ENCODE results near the gene SARM1.

Gene SARM1

GRCh38 chr17:28342313-28342712, 29.2 kb upstream of the SARM1 start:
- no peak for DNase-seq

- no peak for DNase-seq
Measured at GRCh38 chr17:28343491-28343932, 28.0 kb upstream of the SARM1 start.

GRCh38 chr17:28344011-28344410, 27.5 kb upstream of the SARM1 start:
- peak in 1 of 2 experiments; percentile 44 for DNase-seq

- no peak for DNase-seq
Measured at GRCh38 chr17:28344435-28344901, 27.0 kb upstream of the SARM1 start.

- peak in 1 of 2 experiments; percentile 13 for DNase-seq
Measured at GRCh38 chr17:28345419-28346198, 25.9 kb upstream of the SARM1 start.

- DNase-seq, result no peak
Measured at GRCh38 chr17:28346199-28346580, 25.3 kb upstream of the SARM1 start.

GRCh38 chr17:28346746-28347246, 24.7 kb upstream of the SARM1 start:
- DNase-seq, result no peak

GRCh38 chr17:28347261-28347891, 24.1 kb upstream of the SARM1 start:
- no peak for DNase-seq

GRCh38 chr17:28348979-28349378, 22.5 kb upstream of the SARM1 start:
- DNase-seq, result no peak

GRCh38 chr17:28350271-28350670, 21.2 kb upstream of the SARM1 start:
- no peak for DNase-seq

GRCh38 chr17:28357061-28357900, 14.2 kb upstream of the SARM1 start, which contains the start of gene POLDIP2:
Gene POLDIP2, minus strand, starts transcription at chr17:28357527. Its CDS starts 79 bp downstream, at chr17:28357448.
- DNase-seq, result peak; percentile 78 to 93

- DNase-seq, result no peak
Measured at GRCh38 chr17:28357901-28358197, 13.6 kb upstream of the SARM1 start.

GRCh38 chr17:28363186-28363585, 8.3 kb upstream of the SARM1 start:
- DNase-seq, result no peak

GRCh38 chr17:28363776-28364650, 7.5 kb upstream of the SARM1 start:
- no peak for DNase-seq

- DNase-seq, result no peak
Measured at GRCh38 chr17:28364665-28365363, 6.7 kb upstream of the SARM1 start, which contains the start of gene SEBOX. Gene SEBOX, minus strand, starts transcription at chr17:28365199. Its CDS starts 48 bp downstream, at chr17:28365151.

GRCh38 chr17:28365487-28365886, 6.0 kb upstream of the SARM1 start:
- DNase-seq, result no peak

- DNase-seq, result no peak
Measured at GRCh38 chr17:28366605-28367004, 4.9 kb upstream of the SARM1 start.

- DNase-seq, result no peak
Measured at GRCh38 chr17:28367641-28368305, 3.7 kb upstream of the SARM1 start.

GRCh38 chr17:28368306-28368831, 3.1 kb upstream of the SARM1 start:
- no peak for DNase-seq

- DNase-seq, result no peak
Measured at GRCh38 chr17:28368915-28369683, 2.4 kb upstream of the SARM1 start.

Data from NCI-H187 (cell line).